HepG2 (cell line): ENCODE data around the gene ZNF804A. TPM values are rescaled to one million over a fixed set of nuclear protein-coding genes. Genes with fewer than 3 reads are reported as not detected.

ENCODE experiments used
- ATAC-seq: fragments of 200-7000 bp; cut with Tn5 transposase; 3 replicates; pipeline ENCODE4 v1.9.1; 2020; ENCODE audit warnings: mild to moderate bottlenecking, moderate library complexity
- BruUV-seq: library from RNA; stranded (reverse); fragments of 400-500 nt; replicated peaks from 2 replicates; lab custom pipeline; 2021; lab: Mats Ljungman, UMichigan
- CTCF ChIA-PET: fragments of 300-600 bp; formaldehyde crosslinking; extraction: SDS; loops from one replicate; lab custom pipeline; 2021; ENCODE audit warnings: low total read pairs, inconsistent platforms, low intra/inter-chr PET ratio; lab: Yijun Ruan, JAX
- POLR2A ChIA-PET: fragments of 350-600 bp; sonication (Branson Sonifier 250); formaldehyde crosslinking; loops from one replicate; lab custom pipeline; 2020; ENCODE audit warnings: antibody characterized with exemption, inconsistent platforms; lab: Yijun Ruan, JAX
- DNase-seq: peaks from one replicate; pipeline ENCODE4 v3.0.0-alpha.2; 2015; ENCODE audit warnings: low spot score
- FAIRE-seq: peaks from 3 replicates; lab custom pipeline; 2011; peaks lifted over from hg19 to GRCh38; lab: Jason Lieb, UNC
- H2AFZ ChIP-seq: one replicate; pipeline ENCODE4 v1.6.1; 2011; ENCODE audit warnings: low read length, inconsistent platforms
- H3K27ac ChIP-seq: fragments of 300-600 bp; 3 replicates; pipeline ENCODE4 v1.8.0; 2011; ENCODE audit warnings: mixed run types, mild to moderate bottlenecking, mixed read lengths, low read length, inconsistent platforms; ENCODE audit not compliant: insufficient read depth; ENCODE audit errors: extremely low read length
- H3K27me3 ChIP-seq, 2 experiments: fragments of 200-600 bp in 1 of 2; 2 replicates in 1 of 2; 3 replicates in 1 of 2; pipeline versions ENCODE4 v1.6.0 to v1.8.0; 2011; ENCODE audit warnings: low read length in 2 of 2, mild to moderate bottlenecking in 2 of 2, moderate library complexity in 2 of 2, inconsistent platforms in 1 of 2; ENCODE audit not compliant: insufficient read depth in 2 of 2, control insufficient read depth in 1 of 2
- H3K36me3 ChIP-seq, 2 experiments: fragments of 200-600 bp in 1 of 2; replicated peaks in 1 of 2; 2 replicates in 1 of 2; 3 replicates in 1 of 2; pipeline versions ENCODE4 v1.5.1 to v1.8.0; 2011; ENCODE audit warnings: low read length in 2 of 2, inconsistent platforms in 1 of 2; ENCODE audit not compliant: insufficient read depth in 2 of 2, control insufficient read depth in 1 of 2
- H3K4me1 ChIP-seq: 2 replicates; pipeline ENCODE4 v1.5.1; 2012; ENCODE audit warnings: low read length, inconsistent platforms; ENCODE audit not compliant: insufficient read depth
- H3K4me2 ChIP-seq: 2 replicates; pipeline ENCODE4 v1.6.0; 2011; ENCODE audit warnings: low read depth, low read length, inconsistent platforms
- H3K4me3 ChIP-seq, 3 experiments: fragments of 200-600 bp in 1 of 3; sonication (generic), shearing (Covaris generic) in 1 of 3; replicated peaks in 1 of 3; 2 replicates each; pipeline ENCODE4 v1.5.1; 2011 to 2016; ENCODE audit warnings: low read length in 3 of 3, inconsistent platforms in 2 of 3, low read depth in 2 of 3, mild to moderate bottlenecking in 2 of 3, control low read depth in 1 of 3, mixed read lengths in 1 of 3; ENCODE audit not compliant: insufficient read depth in 1 of 3
- H3K79me2 ChIP-seq: one replicate; pipeline ENCODE4 v1.6.1; 2011; ENCODE audit warnings: low read length, inconsistent platforms; ENCODE audit not compliant: insufficient read depth
- H3K9ac ChIP-seq: 2 replicates; pipeline ENCODE4 v1.6.0; 2011; ENCODE audit warnings: mild to moderate bottlenecking, low read depth, low read length, inconsistent platforms; ENCODE audit not compliant: insufficient read depth
- H3K9me3 ChIP-seq: 2 replicates; pipeline ENCODE4 v1.5.1; 2012; ENCODE audit warnings: mild to moderate bottlenecking, low read length
- H4K20me1 ChIP-seq: 2 replicates; pipeline ENCODE4 v1.6.0; 2011; ENCODE audit warnings: inconsistent platforms, mild to moderate bottlenecking, low read length, moderate library complexity; ENCODE audit not compliant: insufficient read depth
- CCDC6 ChIP-seq: sonication (generic); formaldehyde crosslinking; IDR thresholded peaks from 2 replicates; pipeline ENCODE4 v1.8.1; 2022; ENCODE audit warnings: mild to moderate bottlenecking, missing genetic modification reagents, moderate library complexity
- CEBPB ChIP-seq: IDR thresholded peaks from 2 replicates; pipeline ENCODE4 v1.6.1; 2011; ENCODE audit warnings: low read depth, low read length, improper control_type of control experiment, borderline replicate concordance
- GATAD2A ChIP-seq: IDR thresholded peaks from 2 replicates; pipeline ENCODE4 v1.6.1; 2016
- HNRNPLL ChIP-seq: fragments of 200-400 bp; formaldehyde crosslinking; IDR thresholded peaks from 2 replicates; pipeline ENCODE4 v1.6.1; 2017; ENCODE audit warnings: mild to moderate bottlenecking, low read depth, low read length; ENCODE audit not compliant: poor library complexity, severe bottlenecking
- KDM2A ChIP-seq: sonication (generic); formaldehyde crosslinking; IDR thresholded peaks from 2 replicates; pipeline ENCODE4 v1.4.0; 2020; ENCODE audit warnings: low read depth, missing genetic modification reagents, borderline replicate concordance
- TEAD3 ChIP-seq: optimal IDR thresholded peaks from 2 replicates; pipeline ENCODE3; 2016; ENCODE audit warnings: borderline replicate concordance
- ZNF235 ChIP-seq: sonication (generic); formaldehyde crosslinking; IDR thresholded peaks from 2 replicates; pipeline ENCODE4 v1.8.1; 2023; ENCODE audit warnings: mild to moderate bottlenecking, missing genetic modification reagents, borderline replicate concordance
- ZNF431 ChIP-seq: sonication (generic); formaldehyde crosslinking; IDR thresholded peaks from 2 replicates; pipeline ENCODE4 v1.9.0; 2022; ENCODE audit warnings: missing genetic modification reagents, low read depth, mild to moderate bottlenecking, borderline replicate concordance
- ZNF564 ChIP-seq: sonication (generic); formaldehyde crosslinking; IDR thresholded peaks from 2 replicates; pipeline ENCODE4 v1.8.1; 2023; ENCODE audit warnings: mild to moderate bottlenecking, missing genetic modification reagents
- ZNF577 ChIP-seq: sonication (generic); formaldehyde crosslinking; IDR thresholded peaks from 2 replicates; pipeline ENCODE4 v1.4.0; 2020; ENCODE audit warnings: mild to moderate bottlenecking, low read depth, missing genetic modification reagents, borderline replicate concordance
- ZNF761 ChIP-seq: sonication (generic); formaldehyde crosslinking; conservative IDR thresholded peaks from 2 replicates; pipeline ENCODE4 v1.4.0; 2020; ENCODE audit warnings: mild to moderate bottlenecking, missing genetic modification reagents
- ZNF790 ChIP-seq: sonication (generic); formaldehyde crosslinking; IDR thresholded peaks from 2 replicates; pipeline ENCODE4 v1.8.0; 2022; ENCODE audit warnings: missing genetic modification reagents, mild to moderate bottlenecking, borderline replicate concordance
- ZZZ3 ChIP-seq: sonication (generic); formaldehyde crosslinking; IDR thresholded peaks from 2 replicates; pipeline ENCODE4 v1.4.0; 2020; ENCODE audit warnings: missing genetic modification reagents, mild to moderate bottlenecking, borderline replicate concordance
- WGBS: methylation state at CpG from one replicate; pipeline ENCODE4 v1.1.6; 2017; ENCODE audit warnings: low lambda C conversion rate; 5-methylcytosine and 5-hydroxymethylcytosine counted together
- in situ Hi-C: cut with HindIII; loops from 2 replicates; pipeline ENCODE4 v1.10.0; 2017; ENCODE audit warnings: low pct_unique_long_range_greater_than_20kb; ENCODE audit not compliant: extremely low pct_ligation_motif_present
- intact Hi-C: fragments of 100-400 bp; cut with micrococcal nuclease; formaldehyde crosslinking; loops from one replicate; pipeline ENCODE4 v1.10.0; 2022; ENCODE audit not compliant: unreplicated experiment
- polyA plus RNA-seq, 8 experiments: library from polyadenylated mRNA; depleted of rRNA in 3 of 8; stranded (reverse) in 7 of 8; unstranded in 1 of 8; fragments of >200 nt; fragmentation: Illumina TruSeq in 4 of 8; extraction: Trizol in 4 of 8; gene quantifications; 2 replicates each; pipeline versions ENCODE4 v1.2.1 to v1.2.3, GENCODE V29; 2011 to 2016; ENCODE audit warnings: low read depth in 4 of 8, missing spikeins in 1 of 8, mixed read lengths in 1 of 8; ENCODE audit not compliant: insufficient read depth in 1 of 8
- total RNA-seq, 5 experiments: library from RNA; depleted of rRNA; stranded (reverse); fragments of >200 nt; fragmentation: Illumina TruSeq; extraction: Trizol; gene quantifications; 2 replicates each; pipeline ENCODE4 v1.2.3, GENCODE V29; 2016; ENCODE audit warnings: low read depth in 1 of 5
- TF ChIP-seq, protein P1 (sequence below): sonication (generic); formaldehyde crosslinking; IDR thresholded peaks from 2 replicates; pipeline ENCODE4 v1.4.0; 2020; ENCODE audit warnings: missing genetic modification reagents
- TF ChIP-seq, protein P2 (sequence below): sonication (generic); formaldehyde crosslinking; IDR thresholded peaks from 2 replicates; pipeline ENCODE4 v1.4.0; 2020; ENCODE audit warnings: missing genetic modification reagents, borderline replicate concordance

The ZNF804A gene
- total and polyA plus RNA-seq, 2 of the 13 experiments (the other 11 are each of a cell fraction or from before 2014, with no cell fraction given), result 0.07 to 0.09 TPM

DNA sequence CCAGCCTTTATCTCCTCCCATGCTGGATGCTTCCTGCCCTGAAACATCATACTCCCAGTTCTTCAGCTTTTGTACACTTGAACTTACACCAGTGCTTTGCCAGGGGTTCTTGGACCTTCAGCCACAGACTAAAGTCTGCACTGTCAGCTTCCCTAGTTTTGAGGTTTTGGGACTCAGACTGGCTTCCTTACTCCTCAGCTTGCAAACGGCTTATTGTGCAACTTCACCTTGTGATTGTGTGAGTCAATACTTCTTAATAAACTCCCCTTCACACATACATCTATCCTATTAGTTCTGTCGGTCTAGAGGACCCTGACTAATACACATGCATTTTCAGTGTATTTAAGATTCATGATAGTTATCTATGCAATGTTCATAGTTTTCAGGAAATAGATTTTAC lies 35.8 kb upstream of the ZNF804A start:
- WGBS, result 0% methylated on average over 2 of the region's 2 CpGs
- Histone ChIP-seq H3K27me3 (no peaks in the 10 kb centered on the region), H3K79me2 (no peaks in the 10 kb centered on the region), H4K20me1 (no peaks in the 10 kb centered on the region), H3K27ac (no peak overlapping the region), H3K4me1 (no peaks in the 10 kb centered on the region), H3K4me3 (no peak overlapping the region), H2AFZ (no peak overlapping the region), H3K36me3 (no peaks in the 10 kb centered on the region), H3K9ac (no peak overlapping the region), H3K9me3 (no peaks in the 10 kb centered on the region), H3K4me2 (no peak overlapping the region)
- no peak for DNase-seq
- intact Hi-C loops, result no loop called here
- ChIA-PET POLR2A (no interaction called here), CTCF (no interaction called here)
- FAIRE-seq, result no peak
- BruUV-seq, result no TSS peak
- ATAC-seq, result no peak
- in situ Hi-C loops, result no loop called here
- TF ChIP-seq ZNF577, result no peak
- TF ChIP-seq CEBPB, result peak; percentile 60; the same call in 1 of the 2 replicates

DNA sequence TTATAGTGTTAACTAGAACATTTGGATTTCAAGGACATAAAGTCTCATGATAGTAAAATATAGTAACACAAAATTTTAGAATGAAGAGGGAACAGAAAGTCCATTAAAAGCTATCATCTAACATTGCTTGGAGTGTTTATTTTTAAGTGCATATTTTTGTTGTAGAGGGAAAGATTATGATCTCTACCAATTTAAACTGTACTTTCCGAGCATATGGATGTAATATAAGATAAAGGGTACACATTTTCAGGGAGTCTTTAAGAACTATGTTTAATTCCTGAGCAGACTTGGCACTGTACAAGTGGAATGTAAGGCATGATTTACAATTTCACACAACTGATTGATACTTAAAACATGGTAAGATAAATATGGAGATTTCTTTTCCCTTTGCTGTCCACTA lies 34.2 kb upstream of the ZNF804A start:
- WGBS, result 0% methylated on average over 1 of the region's 1 CpG
- H3K4me1 ChIP-seq, result no peaks in the 10 kb centered on the region
- no peak overlapping the region for H3K27ac ChIP-seq
- no peak overlapping the region for H3K4me3 ChIP-seq
- H3K4me2 ChIP-seq, result no peak overlapping the region
- ATAC-seq (no peak), FAIRE-seq (no peak), DNase-seq (no peak)
- no peaks in the 10 kb centered on the region for H3K79me2 ChIP-seq
- H3K36me3 ChIP-seq, result no peaks in the 10 kb centered on the region
- no peaks in the 10 kb centered on the region for H3K27me3 ChIP-seq
- no peak overlapping the region for H3K9ac ChIP-seq
- CTCF ChIA-PET, result no interaction called here
- intact Hi-C loops, result no loop called here
- no TSS peak for BruUV-seq
- H4K20me1 ChIP-seq, result no peaks in the 10 kb centered on the region
- POLR2A ChIA-PET, result no interaction called here
- H2AFZ ChIP-seq, result no peak overlapping the region
- in situ Hi-C loops, result no loop called here
- H3K9me3 ChIP-seq, result no peaks in the 10 kb centered on the region
- TF ChIP-seq ZNF235, result no peak
- TF ChIP-seq, protein P1, sequence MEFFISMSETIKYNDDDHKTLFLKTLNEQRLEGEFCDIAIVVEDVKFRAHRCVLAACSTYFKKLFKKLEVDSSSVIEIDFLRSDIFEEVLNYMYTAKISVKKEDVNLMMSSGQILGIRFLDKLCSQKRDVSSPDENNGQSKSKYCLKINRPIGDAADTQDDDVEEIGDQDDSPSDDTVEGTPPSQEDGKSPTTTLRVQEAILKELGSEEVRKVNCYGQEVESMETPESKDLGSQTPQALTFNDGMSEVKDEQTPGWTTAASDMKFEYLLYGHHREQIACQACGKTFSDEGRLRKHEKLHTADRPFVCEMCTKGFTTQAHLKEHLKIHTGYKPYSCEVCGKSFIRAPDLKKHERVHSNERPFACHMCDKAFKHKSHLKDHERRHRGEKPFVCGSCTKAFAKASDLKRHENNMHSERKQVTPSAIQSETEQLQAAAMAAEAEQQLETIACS (CRISPR knock-in tag), result no peak
- no peak for TF ChIP-seq ZNF431
- TF ChIP-seq KDM2A (CRISPR knock-in tag), result no peak
- no peak for TF ChIP-seq ZNF761 (CRISPR knock-in tag)
- TF ChIP-seq, protein P2, sequence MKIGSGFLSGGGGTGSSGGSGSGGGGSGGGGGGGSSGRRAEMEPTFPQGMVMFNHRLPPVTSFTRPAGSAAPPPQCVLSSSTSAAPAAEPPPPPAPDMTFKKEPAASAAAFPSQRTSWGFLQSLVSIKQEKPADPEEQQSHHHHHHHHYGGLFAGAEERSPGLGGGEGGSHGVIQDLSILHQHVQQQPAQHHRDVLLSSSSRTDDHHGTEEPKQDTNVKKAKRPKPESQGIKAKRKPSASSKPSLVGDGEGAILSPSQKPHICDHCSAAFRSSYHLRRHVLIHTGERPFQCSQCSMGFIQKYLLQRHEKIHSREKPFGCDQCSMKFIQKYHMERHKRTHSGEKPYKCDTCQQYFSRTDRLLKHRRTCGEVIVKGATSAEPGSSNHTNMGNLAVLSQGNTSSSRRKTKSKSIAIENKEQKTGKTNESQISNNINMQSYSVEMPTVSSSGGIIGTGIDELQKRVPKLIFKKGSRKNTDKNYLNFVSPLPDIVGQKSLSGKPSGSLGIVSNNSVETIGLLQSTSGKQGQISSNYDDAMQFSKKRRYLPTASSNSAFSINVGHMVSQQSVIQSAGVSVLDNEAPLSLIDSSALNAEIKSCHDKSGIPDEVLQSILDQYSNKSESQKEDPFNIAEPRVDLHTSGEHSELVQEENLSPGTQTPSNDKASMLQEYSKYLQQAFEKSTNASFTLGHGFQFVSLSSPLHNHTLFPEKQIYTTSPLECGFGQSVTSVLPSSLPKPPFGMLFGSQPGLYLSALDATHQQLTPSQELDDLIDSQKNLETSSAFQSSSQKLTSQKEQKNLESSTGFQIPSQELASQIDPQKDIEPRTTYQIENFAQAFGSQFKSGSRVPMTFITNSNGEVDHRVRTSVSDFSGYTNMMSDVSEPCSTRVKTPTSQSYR (CRISPR knock-in tag), result no peak
- TF ChIP-seq ZNF564 (CRISPR knock-in tag), result no peak
- no peak for TF ChIP-seq CCDC6 (CRISPR knock-in tag)
- no peak for TF ChIP-seq ZZZ3 (CRISPR knock-in tag)
- TF ChIP-seq HNRNPLL, result no peak
- TF ChIP-seq ZNF790 (CRISPR knock-in tag), result no peak
- TF ChIP-seq TEAD3 (CRISPR knock-in tag), result no peak
- no peak for TF ChIP-seq GATAD2A (CRISPR knock-in tag)
